Panc1 (cell line): ENCODE data around the gene CXorf51B. TPM values are rescaled to one million over a fixed set of nuclear protein-coding genes. Genes with fewer than 3 reads are reported as not detected.

ENCODE experiments used
- ATAC-seq: fragments of 200-7000 bp; cut with Tn5 transposase; 2 replicates; pipeline ENCODE4 v1.9.1; 2020; ENCODE audit warnings: mild to moderate bottlenecking, moderate library complexity
- BruUV-seq: library from RNA; stranded (reverse); fragments of 400-500 nt; replicated peaks from 2 replicates; lab custom pipeline; 2021; lab: Mats Ljungman, UMichigan
- CTCF ChIA-PET: fragments of 300-600 bp; sonication (Branson Sonifier 250); formaldehyde crosslinking; loops from one replicate; lab custom pipeline; 2022; ENCODE audit warnings: antibody characterized with exemption; lab: Charles Lee
- POLR2A ChIA-PET: fragments of 300-600 bp; sonication (Branson Sonifier 250); formaldehyde crosslinking; loops from one replicate; lab custom pipeline; 2022; ENCODE audit warnings: antibody characterized with exemption; lab: Charles Lee
- DNase-seq: peaks from one replicate; pipeline ENCODE4 v3.0.0-alpha.2; 2010; ENCODE audit warnings: low read depth, low spot score
- H3K27ac ChIP-seq: 2 replicates; pipeline ENCODE4 v1.5.1; 2011; ENCODE audit warnings: mild to moderate bottlenecking, low read length, inconsistent platforms
- H3K27me3 ChIP-seq: fragments of 200-500 bp; sonication (Bioruptor generic); 2 replicates; pipeline ENCODE4 v1.6.0; 2014; ENCODE audit warnings: low read length, inconsistent platforms; ENCODE audit not compliant: control insufficient read depth, insufficient read depth
- H3K36me3 ChIP-seq: fragments of 200-500 bp; sonication (Bioruptor generic); 2 replicates; pipeline ENCODE4 v1.5.1; 2014; ENCODE audit warnings: inconsistent platforms, mild to moderate bottlenecking, low read length, moderate library complexity; ENCODE audit not compliant: control insufficient read depth, insufficient read depth
- H3K4me1 ChIP-seq: 2 replicates; pipeline ENCODE4 v1.5.1; 2011; ENCODE audit warnings: inconsistent platforms, mild to moderate bottlenecking, low read length, moderate library complexity; ENCODE audit not compliant: control insufficient read depth, insufficient read depth
- H3K4me3 ChIP-seq, 2 experiments: 2 replicates each; pipeline ENCODE4 v1.5.1; 2011 to 2012; ENCODE audit warnings: low read depth in 2 of 2, low read length in 2 of 2, mild to moderate bottlenecking in 2 of 2, inconsistent platforms in 1 of 2, moderate library complexity in 1 of 2
- H3K9me3 ChIP-seq: fragments of 200-500 bp; sonication (Bioruptor generic); 2 replicates; pipeline ENCODE4 v1.5.1; 2014; ENCODE audit warnings: low read depth, mild to moderate bottlenecking, inconsistent platforms, low read length, moderate library complexity; ENCODE audit not compliant: control insufficient read depth, insufficient read depth
- CTCF ChIP-seq: fragments of 450-650 bp; IDR thresholded peaks from 2 replicates; pipeline ENCODE4 v1.5.1; 2017; ENCODE audit warnings: mild to moderate bottlenecking
- POLR2AphosphoS5 ChIP-seq: IDR thresholded peaks from 2 replicates; pipeline ENCODE4 v1.6.1; 2012; ENCODE audit warnings: mild to moderate bottlenecking, low read depth, low read length, moderate library complexity
- REST ChIP-seq, 2 experiments: IDR thresholded peaks; 2 replicates each; pipeline ENCODE4 v1.6.1; 2011 to 2012; ENCODE audit warnings: low read depth in 2 of 2, control low read depth in 1 of 2, low read length in 1 of 2, mild to moderate bottlenecking in 1 of 2, moderate library complexity in 1 of 2; ENCODE audit not compliant: insufficient read depth in 1 of 2
- TCF7L2 ChIP-seq: IDR thresholded peaks from 2 replicates; pipeline ENCODE4 v1.6.1; 2011; ENCODE audit warnings: mild to moderate bottlenecking, low read depth, low read length, inconsistent platforms
- in situ Hi-C: cut with HindIII; loops from 2 replicates; pipeline ENCODE4 v1.10.0; 2016; ENCODE audit warnings: low sequenced_read_pairs, low pct_unique_long_range_greater_than_20kb
- intact Hi-C: fragments of 100-400 bp; cut with micrococcal nuclease; formaldehyde crosslinking; loops from one replicate; pipeline ENCODE4 v1.10.0; 2022; ENCODE audit not compliant: unreplicated experiment
- total RNA-seq: library from RNA; stranded (reverse); gene quantifications from one replicate; pipeline ENCODE4 v1.2.1, GENCODE V29; 2021; ENCODE audit not compliant: unreplicated experiment

CXorf51B gene
- total RNA-seq, 1 experiment from 2014 or later = not detected

GRCh38 chrX:146854281-146854680 lies 44.7 kb downstream of the CXorf51B start:
- Histone ChIP-seq H3K4me1 (no peaks in the 10 kb centered on the region), H3K27me3 (no peaks in the 10 kb centered on the region), H3K27ac (no peak overlapping the region), H3K36me3 (no peaks in the 10 kb centered on the region), H3K4me3 (no peak overlapping the region), H3K9me3 (no peaks in the 10 kb centered on the region)
- CTCF ChIA-PET = no interaction called here
- DNase-seq = no peak
- POLR2A ChIA-PET = no interaction called here
- intact Hi-C loops = no loop called here
- no peak for TF ChIP-seq REST (IDR thresholded peaks at IDR 0.05; ENCODE audit: insufficient read depth in 1 of 2, low read depth in 2 of 2, low read length in 1 of 2)
- no peak for TF ChIP-seq CTCF
- no peak for TF ChIP-seq POLR2AphosphoS5
- no peak for TF ChIP-seq TCF7L2
- ATAC-seq = no peak
- no TSS peak for BruUV-seq
- in situ Hi-C loops = no loop called here

Other genes starting within 250 kb of the CXorf51B start
- gene CXorf51A, start 5.0 kb downstream of the CXorf51B start, total RNA-seq = not detected